NCI-H2196 treated with DMSO at 0.1 percent for 48 hours (cell line): Measurements from ENCODE around the gene ANKRD44.

Experiments
- DNase-seq: peaks from one replicate; lab custom pipeline; 2025; ENCODE audit not compliant: unreplicated experiment; lab: John Stamatoyannopoulos, UW

ANKRD44 gene

DNA sequence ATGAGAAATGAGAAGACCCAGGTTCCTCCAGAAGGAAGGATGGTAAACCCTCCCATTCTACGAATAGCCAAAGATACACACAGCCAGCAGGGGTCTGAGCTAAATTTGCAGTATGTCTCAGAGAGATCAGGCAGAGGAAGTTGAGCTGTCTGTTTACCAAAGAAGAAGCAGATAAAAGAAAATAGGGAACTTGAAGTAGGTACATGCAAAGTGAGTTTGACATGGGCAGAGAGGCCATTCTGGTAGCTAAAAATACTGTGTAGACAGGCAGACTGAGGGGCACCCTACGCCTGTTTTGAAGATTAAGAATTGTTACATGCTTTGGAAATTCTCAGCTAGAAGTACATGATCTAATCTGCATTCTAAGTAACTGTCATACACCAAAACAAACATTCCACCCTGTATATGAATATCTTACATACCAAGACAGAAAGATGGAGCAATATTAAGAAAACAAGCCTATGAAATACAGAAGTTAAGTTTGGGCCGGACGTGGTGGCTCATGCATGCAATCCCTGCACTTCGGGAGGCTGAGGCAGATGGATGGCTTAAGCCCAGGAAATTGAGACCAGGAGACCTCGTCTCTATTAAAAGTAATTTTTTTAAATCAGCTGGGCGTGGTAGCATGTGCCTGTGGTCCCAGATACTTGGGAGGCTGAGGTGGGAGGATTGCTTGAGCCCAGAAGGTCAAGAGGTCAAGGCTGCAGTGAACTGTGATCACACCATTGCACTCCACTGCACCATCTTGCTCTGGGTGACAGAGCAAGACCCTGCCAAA is 157.9 kb downstream of the ANKRD44 start:
- no peak for DNase-seq

DNA sequence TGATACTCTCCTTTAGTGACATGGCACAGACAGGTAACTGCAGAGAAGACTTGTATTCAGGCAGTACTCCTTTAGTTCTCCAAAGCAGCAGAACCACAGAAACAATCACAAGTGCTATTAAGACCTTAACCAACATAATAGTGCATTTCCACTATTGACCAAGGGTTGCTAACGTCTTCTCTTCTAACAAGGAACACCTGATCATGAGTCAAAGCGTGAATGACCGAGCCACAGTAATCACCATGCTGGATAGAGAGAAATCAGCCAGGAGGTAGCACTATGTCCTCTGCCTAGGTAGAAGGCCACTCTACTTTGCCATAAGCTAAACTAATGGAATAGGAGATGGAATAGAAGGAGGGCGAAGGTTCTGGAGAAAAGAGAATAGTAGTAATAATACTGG is 161.0 kb downstream of the ANKRD44 start:
- DNase-seq, result no peak

DNA sequence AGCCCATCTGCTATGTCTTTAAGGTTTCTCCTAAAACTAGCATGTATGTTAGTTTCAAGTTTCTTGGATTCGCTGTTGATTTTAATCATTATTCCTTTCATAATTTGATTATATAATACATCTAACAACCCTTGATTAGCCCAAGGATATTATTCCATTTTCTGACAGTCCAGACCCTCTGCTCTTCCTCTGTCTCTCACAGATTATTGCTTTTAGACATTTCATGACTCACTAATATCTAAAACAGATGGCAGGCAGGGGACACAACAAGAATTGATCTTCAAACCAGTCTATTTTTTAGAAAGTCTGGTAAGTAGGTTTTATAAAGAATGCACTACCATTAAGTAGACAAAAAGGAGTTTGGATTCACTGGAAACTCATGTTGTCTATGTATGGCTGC is 162.2 kb downstream of the ANKRD44 start:
- no peak for DNase-seq

DNA sequence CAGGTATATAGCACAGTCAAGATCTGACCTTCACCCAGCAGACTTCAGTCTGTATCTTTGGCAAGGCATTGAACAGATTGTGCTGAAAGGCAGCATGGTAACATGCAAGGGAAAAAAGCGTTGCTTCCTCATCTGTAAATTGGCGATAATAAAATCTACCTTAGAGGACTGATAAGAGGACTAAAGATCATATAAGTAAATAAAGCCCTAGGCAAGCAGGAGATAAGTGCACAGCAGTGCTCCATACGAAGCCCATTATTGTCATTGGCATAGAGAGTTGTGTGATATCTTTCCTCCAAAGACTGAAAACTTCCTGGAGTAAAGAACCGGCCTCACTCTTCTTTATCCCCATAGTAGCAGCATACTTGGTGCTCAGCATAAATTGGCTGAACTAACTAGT is 162.6 kb downstream of the ANKRD44 start:
- no peak for DNase-seq

DNA sequence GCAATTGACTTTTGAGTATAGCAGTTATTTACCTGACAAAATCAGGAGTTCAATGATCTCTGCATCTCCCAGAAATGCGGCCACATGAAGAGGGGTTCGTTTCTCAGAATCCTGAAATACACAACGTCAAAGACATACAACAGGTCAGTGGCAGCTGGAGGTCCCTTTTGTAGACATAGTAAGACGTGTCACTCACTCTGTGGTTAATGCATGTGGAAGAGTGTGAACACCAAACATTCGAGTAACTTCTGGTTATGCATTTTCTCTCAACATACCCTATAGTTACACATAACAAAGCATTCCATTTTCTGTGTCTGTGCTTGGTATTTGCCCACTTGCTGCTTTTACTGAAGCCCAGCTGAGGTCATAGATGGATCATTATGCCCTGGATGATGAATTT is 163.6 kb downstream of the ANKRD44 start:
- no peak for DNase-seq

DNA sequence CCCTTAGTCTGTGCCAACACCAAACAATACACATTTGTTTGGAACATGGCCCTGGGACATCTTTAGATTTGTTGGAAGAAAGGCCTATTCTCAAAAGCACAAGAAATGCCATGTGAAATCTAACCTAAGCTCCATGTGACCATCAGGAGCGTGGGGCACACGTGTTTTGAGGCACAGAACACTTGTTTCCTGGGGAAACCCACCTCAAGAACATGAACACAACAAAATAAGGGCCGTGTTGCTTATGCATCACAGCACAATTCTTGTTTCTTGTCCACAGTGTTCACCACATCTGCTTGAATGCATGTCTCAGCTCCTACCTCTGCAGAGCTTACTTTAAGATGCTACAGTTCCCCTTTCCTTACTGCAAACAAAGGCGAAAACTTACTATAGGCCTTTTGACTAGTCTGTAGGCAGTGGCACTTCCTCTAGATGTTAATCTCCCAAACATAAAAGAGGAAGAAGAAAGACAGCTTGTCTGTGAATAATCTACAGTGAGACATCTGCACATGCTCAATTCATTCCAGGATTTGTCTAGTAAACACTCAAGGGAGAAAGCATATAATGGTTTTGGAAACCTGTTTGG is 165.0 kb downstream of the ANKRD44 start:
- DNase-seq, result peak; percentile 14

DNA sequence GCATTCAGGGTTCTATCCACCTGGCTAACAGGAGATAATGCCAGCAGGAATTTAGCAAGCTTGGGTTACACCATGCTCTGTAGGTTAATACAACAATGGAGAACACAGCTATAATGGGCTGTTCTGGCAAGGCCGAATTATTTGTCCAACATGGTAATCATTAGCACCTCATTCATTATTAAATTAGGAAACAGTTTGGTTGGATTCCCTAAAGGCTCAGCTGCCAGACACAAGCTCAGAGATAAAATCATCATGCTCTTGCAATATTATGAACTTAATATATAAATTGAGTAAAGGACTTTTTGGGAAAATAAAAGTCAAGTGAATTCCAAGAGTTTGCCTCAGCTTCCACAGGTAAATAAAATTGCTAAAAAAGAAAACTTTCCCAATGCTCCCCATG is 166.4 kb downstream of the ANKRD44 start:
- no peak for DNase-seq

DNA sequence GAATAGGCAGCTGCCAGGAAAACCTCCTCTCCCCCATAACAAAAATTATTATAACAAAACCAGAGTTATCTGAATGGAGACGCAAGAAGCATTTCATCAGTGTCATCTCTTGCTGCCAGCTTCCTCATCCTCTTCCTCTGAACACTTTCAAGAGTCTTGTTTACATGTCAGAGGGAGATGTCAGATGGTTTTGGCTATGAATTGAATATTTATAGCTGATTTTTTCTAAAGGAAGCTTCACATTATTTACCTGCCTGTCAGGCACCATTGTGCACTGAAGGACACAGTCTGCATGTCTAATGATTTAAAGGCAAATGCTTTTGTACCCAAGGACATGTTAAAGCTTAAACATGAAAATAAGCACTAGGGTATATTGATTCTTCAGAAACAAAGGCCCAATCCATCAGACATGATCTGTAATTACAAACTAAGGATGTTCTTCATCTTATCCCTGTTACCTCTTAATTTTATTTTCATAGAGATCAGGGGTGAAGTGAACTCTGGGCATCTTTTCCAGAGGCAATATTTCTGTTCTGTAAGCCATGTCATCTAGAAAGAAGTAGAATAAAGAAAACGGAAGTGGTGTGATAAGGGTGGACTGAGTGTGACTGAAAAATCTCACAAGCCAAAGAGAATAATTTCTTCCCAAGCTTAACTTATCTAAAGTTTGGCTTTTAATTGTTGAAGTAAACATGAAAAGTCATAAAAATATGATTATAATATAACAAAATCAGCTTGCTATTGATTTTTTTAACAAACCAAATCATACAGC is 168.7 kb downstream of the ANKRD44 start:
- DNase-seq, result no peak

DNA sequence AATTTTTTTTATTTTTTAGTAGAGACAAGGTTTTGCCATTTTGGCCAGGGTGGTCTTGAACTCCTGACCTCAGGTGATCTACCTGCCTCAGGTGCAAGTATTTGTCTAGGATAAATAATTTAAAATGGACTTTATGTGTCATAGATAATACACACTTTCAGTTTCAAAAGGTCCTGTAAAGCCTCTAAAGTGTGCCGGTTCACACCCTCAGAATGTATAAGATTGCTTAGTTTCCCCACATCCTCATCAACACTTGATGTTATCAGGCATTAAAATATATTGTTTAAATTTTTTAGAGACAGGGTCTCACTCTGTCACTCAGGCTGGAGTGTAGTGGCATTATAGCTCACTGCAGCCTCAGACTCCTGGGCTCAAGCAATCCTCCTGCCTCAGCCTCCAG is 170.5 kb downstream of the ANKRD44 start:
- no peak for DNase-seq

DNA sequence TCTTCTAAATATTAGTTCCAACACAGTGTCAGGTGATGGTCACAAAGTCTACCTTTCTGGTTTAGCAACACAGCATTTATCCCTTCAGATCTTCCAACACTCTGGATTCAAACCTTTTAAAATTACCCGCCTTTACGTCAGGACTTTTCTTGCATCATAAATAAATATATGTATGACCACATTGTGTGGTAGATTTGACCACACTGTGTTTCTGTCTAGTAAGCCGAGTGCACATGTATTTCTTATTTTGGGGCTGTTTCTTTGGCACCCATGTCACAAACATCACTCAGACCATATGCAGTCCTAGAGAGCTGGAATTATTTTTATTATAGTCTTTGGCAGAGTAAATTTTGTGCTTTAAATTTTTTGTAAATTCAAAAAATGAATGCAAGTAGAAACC is 172.1 kb downstream of the ANKRD44 start:
- DNase-seq, result no peak

DNA sequence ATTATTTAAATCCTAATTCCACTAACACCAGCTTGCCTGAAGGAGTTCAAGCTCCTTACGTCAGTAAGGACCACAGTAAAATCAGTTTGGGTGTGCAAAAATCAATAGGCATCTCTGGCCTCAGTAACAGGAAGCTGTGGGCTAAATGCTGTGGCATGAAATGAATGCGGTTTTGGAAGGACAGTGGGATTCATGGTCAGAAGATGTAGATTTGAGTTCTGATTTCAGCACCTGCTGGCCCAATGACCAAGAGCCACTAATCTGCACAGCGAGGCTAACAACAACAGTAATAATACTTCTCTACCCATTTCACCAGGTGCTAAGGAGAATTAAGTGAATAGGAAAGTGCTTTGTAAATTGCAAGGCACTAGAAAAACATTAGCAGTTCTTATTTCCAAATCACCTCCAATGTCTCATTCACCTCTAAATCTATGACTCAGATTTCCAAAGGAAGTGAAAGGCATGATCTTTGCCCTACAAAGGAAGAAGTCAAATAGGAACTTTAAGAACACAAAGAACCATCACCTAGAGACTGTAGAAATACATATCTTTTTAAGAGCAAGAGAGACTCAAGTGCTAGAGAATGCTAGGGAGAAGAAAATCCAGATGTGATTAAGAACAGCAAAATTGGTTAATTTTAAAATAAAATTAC is 172.6 kb downstream of the ANKRD44 start:
- no peak for DNase-seq

DNA sequence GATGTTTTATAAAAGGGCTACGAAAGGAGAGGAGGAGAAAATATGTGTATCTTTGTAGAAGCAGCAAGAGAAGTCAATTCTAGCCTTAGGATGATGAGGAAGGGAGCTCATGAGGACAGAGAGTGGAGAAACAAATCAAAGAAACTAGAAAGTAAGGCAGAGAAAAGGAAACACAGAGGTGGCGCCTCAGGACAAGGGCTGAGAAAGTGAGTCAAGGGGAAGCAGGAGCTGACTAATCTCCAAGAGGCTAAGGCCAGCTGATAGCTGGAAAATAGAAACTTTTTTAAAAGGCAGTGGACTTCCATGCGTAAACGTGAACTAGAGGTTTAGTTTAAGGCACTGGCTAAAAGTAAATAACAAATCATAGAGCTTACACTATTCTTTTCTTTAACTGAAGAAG is 173.3 kb downstream of the ANKRD44 start:
- DNase-seq, result no peak

DNA sequence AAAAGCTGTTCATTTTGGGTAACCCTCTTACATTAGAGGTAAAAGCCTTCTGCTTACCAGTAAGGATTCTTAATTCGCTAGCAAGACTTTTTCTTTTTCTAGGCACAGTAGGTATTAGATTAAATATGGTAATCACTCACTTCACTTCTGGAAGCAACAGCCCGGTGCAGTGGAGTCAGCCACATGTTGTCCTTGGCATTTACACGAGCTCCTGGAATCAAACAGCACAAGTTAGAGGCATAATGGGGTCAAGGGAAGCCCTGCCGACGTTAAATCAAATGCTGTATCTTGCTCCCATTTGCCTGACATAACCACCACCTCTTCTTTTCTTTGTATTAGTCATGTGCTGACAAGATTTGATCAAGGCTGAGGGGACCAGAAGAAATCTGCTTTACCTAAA is 174.1 kb downstream of the ANKRD44 start:
- DNase-seq, result no peak

DNA sequence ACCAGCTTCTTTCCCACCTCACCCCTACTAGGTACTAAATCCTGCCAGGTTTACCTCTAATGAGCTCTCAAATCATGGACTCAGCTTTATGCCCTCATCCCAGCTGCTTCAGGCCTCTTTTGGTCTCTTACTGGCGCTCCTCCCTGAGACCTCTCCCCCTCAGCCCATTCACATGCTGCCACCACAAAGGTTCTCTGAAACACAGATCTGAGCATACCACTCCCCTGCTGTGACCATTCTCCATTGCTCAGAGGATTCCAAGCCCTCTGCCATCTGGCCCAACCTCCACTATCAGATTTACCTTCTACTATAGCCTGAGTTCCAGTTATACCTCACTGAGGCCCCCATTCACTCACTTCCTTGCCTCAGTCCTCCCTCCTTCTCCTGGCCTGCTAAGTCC is 174.8 kb downstream of the ANKRD44 start:
- no peak for DNase-seq

DNA sequence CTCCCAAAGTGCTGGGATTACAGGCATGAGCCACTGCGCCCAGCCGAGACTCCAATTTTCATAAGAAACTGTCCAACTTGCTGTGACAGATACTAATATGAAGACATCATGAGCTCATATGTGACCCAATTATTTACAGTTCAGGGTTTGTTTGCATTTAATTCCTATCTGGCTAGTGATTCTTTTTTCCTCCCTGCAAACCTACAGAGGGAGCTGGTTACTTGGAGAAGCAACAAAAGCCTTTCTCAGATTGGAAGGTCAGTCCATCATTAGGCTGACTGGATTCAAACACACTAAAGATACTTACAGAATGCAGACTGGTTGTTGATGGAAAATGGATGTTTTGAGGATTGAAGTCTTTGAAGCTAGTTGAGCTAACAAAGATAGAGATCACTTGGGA is 176.4 kb downstream of the ANKRD44 start:
- no peak for DNase-seq

DNA sequence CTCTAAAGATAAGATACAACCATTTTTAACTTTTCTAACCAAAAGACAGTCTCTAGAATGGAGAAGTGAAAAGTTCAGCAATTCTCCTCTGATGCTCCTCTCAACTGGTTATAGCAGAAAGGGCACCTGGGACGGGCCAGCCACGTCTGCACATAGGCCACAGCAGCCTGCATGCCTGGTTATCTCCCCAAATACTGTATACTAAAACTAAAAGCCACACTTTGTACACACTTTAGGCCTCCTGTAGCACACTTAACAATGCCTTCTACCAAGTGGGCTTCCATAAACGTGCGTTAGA is 179.1 kb downstream of the ANKRD44 start:
- DNase-seq, result no peak

DNA sequence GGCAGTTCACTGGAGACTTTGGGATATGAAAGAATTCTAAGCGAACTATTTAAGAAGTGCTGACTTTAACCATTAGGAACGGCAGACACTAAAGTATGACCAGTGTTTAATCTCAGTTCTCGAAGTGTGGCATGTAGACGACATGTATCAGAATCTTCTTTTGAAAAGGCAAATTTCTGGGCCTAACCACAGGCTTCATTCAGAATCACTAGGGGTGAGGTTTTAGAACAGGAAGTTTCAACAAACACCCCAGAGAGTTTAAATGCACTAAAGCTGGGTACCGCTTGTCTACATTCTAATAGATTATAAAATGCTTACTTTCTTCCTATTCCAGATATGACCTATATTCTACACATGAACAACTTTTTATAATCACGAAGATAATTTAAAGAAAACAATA is 180.3 kb downstream of the ANKRD44 start:
- no peak for DNase-seq

DNA sequence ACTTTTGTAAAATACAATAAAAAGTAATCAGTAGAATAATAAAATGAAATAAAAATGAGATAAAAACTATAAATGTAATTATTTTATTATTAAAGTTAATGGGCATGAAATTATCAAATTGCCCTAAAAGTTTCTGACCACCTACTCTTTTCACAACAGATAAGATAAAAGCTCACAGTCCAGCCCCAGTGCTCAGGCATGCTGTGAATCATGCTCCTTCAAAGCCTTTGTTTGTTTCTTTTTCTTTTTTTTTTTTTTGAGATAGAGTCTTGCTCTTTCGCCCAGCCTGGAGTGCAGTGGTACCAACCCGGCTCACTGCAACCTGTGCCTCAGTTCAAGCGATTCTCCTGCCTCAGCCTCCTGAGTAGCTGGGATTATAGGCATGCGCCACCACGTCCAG is 181.7 kb downstream of the ANKRD44 start:
- no peak for DNase-seq

DNA sequence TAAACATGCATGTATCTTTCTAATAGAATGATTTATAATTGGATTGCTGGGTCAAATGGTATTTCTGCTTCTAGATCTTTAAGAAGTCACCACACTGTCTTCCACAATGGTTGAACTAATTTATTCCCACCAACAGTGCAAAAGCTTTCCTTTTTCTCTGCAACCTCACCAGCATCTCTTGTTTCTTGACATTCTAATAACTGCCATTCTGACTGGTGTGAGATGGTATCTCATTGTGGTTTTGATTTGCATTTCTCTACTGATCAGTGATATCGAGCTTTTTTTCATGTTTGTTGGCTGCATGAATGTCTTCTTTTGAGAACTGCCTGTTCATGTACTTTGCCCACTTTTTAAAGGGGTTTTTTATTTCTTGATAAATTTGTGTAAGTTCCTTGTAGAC is 182.5 kb downstream of the ANKRD44 start:
- no peak for DNase-seq

DNA sequence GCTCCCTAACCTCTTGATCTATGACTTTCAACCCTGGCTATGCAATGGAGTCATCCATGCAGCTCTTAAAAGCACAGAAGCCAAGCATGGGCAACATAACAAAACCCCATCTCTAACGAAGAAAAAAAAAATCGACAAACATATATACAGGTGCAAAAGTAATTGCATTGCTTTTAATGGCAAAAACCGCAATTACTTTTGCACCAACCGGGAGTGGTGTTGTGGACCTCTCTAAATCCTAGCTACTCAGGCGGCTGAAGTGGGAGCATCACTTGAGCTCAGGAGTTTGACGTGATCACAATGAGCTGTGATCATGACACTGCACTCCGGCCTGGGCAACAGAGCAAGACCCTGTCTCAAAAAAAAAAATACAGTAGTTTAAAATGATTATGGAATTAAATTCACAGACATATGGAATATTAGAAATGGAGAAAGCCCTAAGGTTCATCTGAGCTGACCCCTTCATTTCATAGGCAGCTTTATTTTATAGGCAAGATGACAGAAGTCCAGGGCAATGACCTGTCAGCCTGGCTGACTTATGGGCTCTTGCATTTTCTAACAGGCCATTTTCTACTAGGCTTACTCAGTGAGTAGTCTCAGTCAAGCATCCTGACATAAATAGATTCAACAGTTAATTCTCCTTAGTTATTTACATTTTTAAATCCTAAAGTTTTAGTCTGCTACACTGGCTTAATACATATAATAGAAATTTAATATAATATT is 183.8 kb downstream of the ANKRD44 start:
- DNase-seq, result no peak

DNA sequence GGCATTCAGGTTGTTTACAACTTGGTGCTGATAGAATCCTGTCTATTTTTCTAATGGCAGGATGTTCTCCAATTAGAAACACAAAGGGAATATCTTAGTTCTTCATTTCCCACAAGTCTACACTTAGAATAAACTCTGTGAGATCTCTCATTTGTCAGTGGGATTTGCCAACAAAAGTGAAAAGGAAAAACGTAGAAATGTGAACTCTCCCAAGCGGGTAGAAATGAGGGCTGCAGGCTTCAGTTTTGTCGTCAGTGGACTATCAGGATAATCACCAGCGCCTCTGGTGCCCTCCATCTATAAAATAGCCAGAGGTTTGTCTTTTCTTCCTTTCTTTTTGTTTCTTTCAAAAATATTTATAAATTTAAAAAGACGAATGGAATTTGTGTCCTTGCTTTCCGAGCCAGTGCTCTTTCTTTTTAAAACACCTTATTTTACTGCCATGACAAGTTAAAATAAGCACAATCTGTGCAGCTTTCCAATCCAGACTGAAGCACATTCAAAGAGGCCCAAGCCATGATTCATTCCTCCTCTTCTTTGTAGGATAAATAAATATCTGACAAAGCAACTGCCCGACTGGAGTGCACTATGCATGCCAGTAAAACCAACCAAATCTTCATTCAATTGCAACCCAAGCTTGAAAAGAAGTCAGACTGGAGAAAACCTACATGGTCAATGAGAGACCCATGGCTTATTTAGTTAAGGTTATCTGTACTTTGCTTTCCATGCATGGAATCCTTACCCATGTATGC is 185.8 kb downstream of the ANKRD44 start:
- DNase-seq, result no peak
